ENCODE measurements around the gene MKNK2. TPM values are rescaled to one million over a fixed set of nuclear protein-coding genes. Genes with fewer than 3 reads are reported as not detected.

MKNK2 gene
- total and polyA plus RNA-seq, 2 of the 13 experiments (the other 11 are each of a cell fraction or from before 2014, with no cell fraction given), result 44.9 to 112 TPM

- ChIA-PET CTCF (ENCODE audit: low intra/inter-chr PET ratio, low total read pairs) (no interaction called here), POLR2A (no interaction called here)
- Histone ChIP-seq H3K4me3 (replicated peaks in 1 of 3; ENCODE audit: insufficient read depth in 1 of 3, low read depth in 2 of 3, low read length in 3 of 3) (no peak overlapping the region), H3K79me2 (ENCODE audit: insufficient read depth, low read length) (no peaks in the 10 kb centered on the region), H3K9ac (ENCODE audit: insufficient read depth, low read depth, low read length) (no peak overlapping the region), H3K4me2 (ENCODE audit: low read depth, low read length) (no peak overlapping the region), H3K9me3 (ENCODE audit: low read length) (no peaks in the 10 kb centered on the region), H3K4me1 (ENCODE audit: insufficient read depth, low read length) (peaks cover 26% of the 10 kb centered on the region), H2AFZ (ENCODE audit: low read length) (no peak overlapping the region), H3K27me3 (ENCODE audit: control insufficient read depth in 1 of 2, insufficient read depth in 2 of 2, low read length in 2 of 2) (no peaks in the 10 kb centered on the region), H3K27ac (ENCODE audit: extremely low read length, insufficient read depth, low read length) (no peak overlapping the region), H3K36me3 (replicated peaks in 1 of 2; ENCODE audit: control insufficient read depth in 1 of 2, insufficient read depth in 2 of 2, low read length in 2 of 2) (peaks cover 6 to 7% of the 10 kb centered on the region in 2 experiments; a peak in 3 of 5 replicates), H4K20me1 (ENCODE audit: insufficient read depth, low read length) (no peaks in the 10 kb centered on the region)
- no peak for DNase-seq (ENCODE audit: low spot score)
- ATAC-seq, result no peak
- BruUV-seq (replicated peaks), result no TSS peak
- 92% methylated on average over 16 of the region's 30 CpGs for WGBS (ENCODE audit: low lambda C conversion rate)
- intact Hi-C loops (cut with micrococcal nuclease; ENCODE audit: unreplicated experiment), result no loop called here
- TF ChIP-seq ZBTB4 (CRISPR knock-in tag; IDR thresholded peaks at IDR 0.05; ENCODE audit: borderline replicate concordance) (no peak), YEATS4 (CRISPR knock-in tag; IDR thresholded peaks at IDR 0.05; ENCODE audit: borderline replicate concordance) (no peak), SIX4 (CRISPR knock-in tag; IDR thresholded peaks at IDR 0.05) (no peak), ETV5 (CRISPR knock-in tag; IDR thresholded peaks at IDR 0.05; ENCODE audit: borderline replicate concordance) (no peak), PTBP1 (IDR thresholded peaks at IDR 0.05; ENCODE audit: low read depth, low read length, poor library complexity, severe bottlenecking) (no peak), TCF12 (IDR thresholded peaks at IDR 0.05) (no peak), TCF12 (CRISPR knock-in tag; IDR thresholded peaks at IDR 0.05) (no peak), FOSL1 (CRISPR knock-in tag; IDR thresholded peaks at IDR 0.05; ENCODE audit: borderline replicate concordance) (no peak), ZNF776 (CRISPR knock-in tag; IDR thresholded peaks at IDR 0.05) (no peak), ZNF720 (CRISPR knock-in tag; IDR thresholded peaks at IDR 0.05) (no peak), TEAD3 (CRISPR knock-in tag; optimal IDR thresholded peaks at IDR 0.05; ENCODE audit: borderline replicate concordance) (no peak), NCOA5 (CRISPR knock-in tag; IDR thresholded peaks at IDR 0.05) (no peak), FOXA3 (CRISPR knock-in tag; IDR thresholded peaks at IDR 0.05) (no peak), ZNF678 (CRISPR knock-in tag; IDR thresholded peaks at IDR 0.05) (no peak), PITX1 (CRISPR knock-in tag; IDR thresholded peaks at IDR 0.05) (no peak), TFE3 (CRISPR knock-in tag; IDR thresholded peaks at IDR 0.05) (no peak), ZNF713 (CRISPR knock-in tag; IDR thresholded peaks at IDR 0.05) (no peak)
- no peak for FAIRE-seq
- in situ Hi-C loops (cut with HindIII; ENCODE audit: extremely low pct_ligation_motif_present, low pct_unique_long_range_greater_than_20kb), result no loop called here
Measured at GRCh38 chr19:2081873-2082810, 31.1 kb upstream of the MKNK2 start.

Data from HepG2 (cell line).